GM21723 (cell line): ENCODE measurements around the gene EVX2.

Experiments
- ATAC-seq: cut with Tn5 transposase; IDR thresholded peaks from one replicate; pipeline ENCODE4 v1.9.1; 2021; ENCODE audit warnings: mild to moderate bottlenecking, moderate library complexity; ENCODE audit not compliant: unreplicated experiment

Gene EVX2

GRCh38 chr2:176096986-176097819 lies 13.4 kb upstream of the EVX2 start:
- peak; percentile 89 for ATAC-seq

DNA sequence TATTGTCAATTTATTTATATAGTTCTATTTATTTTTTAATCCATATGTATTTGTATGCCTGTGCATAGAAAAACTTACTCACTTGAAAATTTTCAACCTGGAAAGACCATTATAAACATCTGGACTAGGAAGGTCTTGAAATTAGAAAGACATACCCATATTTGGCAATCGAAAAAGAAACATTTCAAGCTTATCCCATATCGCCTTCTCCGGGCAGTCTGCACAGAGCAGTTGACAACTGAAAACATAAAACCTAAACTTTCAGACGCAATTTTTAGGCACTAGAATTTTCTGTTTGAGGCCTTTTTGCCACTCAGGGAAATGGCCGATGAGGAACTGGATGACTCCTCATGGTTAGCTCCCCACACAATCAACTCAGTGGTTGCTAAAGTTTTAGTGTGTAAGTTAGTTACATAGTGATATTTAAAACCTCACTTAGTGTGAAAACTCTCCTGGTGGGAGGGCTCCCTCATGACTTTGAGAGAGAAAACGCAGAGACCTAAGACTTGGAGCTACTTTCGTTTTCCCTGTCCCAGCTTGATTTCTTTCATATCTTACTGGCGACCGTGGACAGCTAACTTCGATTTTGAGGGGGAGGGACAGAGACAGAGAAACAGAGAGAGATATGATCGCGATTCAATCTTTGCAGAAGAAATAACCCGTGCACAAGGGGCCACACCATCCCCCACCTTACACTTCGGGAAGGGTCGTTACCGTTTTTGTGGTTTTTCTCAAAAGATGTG lies 12.7 kb upstream of the EVX2 start:
- ATAC-seq, result no peak

GRCh38 chr2:176095421-176095820 lies 11.7 kb upstream of the EVX2 start:
- ATAC-seq, result no peak

DNA sequence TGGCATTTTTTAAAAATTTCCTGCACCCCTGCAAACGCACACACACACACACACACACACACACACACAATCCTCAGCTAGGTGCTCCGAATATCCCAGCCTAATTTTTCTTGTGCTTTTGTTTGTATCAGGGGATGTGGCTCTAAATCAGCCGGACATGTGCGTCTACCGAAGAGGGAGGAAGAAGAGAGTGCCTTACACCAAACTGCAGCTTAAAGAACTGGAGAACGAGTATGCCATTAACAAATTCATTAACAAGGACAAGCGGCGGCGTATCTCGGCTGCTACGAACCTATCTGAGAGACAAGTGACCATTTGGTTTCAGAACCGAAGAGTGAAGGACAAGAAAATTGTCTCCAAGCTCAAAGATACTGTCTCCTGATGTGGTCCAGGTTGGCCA lies 10.6 kb upstream of the EVX2 start:
- ATAC-seq, result no peak

GRCh38 chr2:176093898-176094249 lies 10.1 kb upstream of the EVX2 start:
- ATAC-seq, result no peak

- no peak for ATAC-seq
Measured at GRCh38 chr2:176093145-176093897, 9.6 kb upstream of the EVX2 start.

DNA sequence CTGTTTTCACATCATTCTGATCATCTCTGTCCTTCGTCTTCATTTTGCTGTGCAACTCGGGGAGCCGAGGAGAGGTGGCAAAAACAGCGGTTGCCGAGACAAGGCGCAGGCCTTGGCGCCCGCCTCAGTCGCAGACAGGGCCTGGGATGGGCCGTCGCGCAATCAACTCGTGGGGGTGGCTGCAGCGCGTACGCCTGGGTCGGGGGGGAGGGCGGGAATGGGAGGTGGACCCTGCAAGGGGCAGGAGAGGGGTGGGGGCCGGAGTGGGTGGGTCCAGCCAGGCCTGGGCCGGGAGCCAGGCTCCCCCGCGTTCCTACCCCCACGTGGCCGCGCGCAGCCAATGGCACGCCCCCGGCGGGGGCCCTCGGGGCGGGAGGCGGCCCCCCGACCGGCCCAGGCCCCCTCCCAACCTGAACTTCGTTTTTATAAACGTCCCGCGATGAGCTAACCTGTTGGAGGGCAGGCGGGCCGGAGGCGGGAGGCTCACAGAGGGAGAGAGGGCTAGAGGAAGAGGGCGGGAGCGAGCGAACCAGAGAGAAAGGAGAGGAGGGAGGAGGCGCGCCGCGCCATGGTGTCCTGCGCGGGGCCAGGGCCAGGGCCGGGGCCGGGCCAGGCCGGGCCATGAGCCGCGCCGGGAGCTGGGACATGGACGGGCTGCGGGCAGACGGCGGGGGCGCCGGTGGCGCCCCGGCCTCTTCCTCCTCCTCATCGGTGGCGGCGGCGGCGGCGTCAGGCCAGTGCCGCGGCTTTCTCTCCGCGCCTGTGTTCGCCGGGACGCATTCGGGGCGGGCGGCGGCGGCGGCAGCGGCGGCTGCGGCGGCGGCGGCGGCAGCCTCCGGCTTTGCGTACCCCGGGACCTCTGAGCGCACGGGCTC lies 8.7 kb upstream of the EVX2 start, which contains the start of gene HOXD13:
Gene HOXD13, plus strand, starts transcription at position 452 of the 875 bp plus-strand sequence. Its CDS starts 170 bp downstream, at position 622.
- no peak for ATAC-seq

DNA sequence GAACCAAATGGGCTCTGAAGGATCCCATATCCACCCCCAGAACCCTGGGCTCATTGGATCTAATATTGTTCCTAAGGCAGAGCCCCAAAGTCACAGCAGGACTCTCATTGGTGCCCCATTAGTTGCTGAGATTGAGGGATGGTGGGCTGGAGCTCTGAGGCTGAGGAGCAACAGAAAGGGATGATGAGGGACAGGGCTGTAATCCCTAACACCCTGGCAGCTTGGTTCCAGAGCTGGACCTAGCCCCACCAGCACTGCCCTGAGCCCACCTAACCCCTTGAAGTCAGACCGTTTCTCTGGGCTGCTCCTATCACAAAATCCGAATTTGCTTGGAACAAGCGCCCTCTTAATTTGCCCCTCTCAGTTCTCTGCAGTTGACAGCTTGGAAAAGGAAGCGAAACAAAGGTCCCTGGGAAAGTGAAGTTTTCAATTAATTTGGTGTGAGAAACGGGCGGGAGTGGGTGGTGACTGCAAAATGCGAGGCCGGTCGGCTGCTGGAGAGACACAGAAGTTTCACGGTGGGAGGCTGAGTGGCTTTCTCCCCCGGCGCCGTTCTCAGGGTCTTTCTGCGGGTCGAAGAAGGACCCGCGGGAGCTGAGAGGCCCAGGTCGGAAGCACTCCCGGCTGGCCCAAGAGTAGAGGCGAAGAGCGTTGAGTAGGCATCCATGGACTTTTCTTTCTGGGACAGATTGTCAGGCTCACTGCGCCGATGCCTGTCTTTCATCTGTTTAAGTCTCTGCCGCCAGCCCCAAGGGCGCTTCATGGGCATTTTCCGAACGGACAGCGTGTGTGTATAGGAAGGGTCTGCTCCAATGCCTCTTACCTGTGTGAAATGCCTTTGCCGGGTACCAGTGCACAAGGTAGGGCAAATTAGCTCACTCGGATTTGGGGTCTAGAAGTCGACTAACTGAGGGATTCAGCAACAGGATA lies 7.8 kb upstream of the EVX2 start:
- no peak for ATAC-seq

DNA sequence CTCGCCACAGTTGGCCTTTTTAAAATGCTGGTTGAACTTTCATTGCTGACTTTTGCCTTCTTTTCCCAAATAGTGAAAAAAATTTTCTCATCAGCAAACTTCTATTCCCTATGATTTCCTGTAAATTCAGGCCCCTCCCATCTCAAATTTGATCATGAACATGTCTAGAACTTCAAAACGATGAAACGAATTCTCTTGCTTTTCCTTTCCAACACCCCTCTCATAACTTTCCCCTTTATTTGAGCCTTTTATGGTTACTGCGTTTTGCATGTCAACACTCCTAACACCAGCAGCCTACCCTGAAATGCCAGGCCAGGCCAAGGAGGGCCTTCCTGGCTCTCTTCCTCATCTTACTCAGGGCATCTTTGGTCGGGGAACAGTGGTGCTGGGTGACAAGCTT lies 7.1 kb upstream of the EVX2 start:
- no peak for ATAC-seq

DNA sequence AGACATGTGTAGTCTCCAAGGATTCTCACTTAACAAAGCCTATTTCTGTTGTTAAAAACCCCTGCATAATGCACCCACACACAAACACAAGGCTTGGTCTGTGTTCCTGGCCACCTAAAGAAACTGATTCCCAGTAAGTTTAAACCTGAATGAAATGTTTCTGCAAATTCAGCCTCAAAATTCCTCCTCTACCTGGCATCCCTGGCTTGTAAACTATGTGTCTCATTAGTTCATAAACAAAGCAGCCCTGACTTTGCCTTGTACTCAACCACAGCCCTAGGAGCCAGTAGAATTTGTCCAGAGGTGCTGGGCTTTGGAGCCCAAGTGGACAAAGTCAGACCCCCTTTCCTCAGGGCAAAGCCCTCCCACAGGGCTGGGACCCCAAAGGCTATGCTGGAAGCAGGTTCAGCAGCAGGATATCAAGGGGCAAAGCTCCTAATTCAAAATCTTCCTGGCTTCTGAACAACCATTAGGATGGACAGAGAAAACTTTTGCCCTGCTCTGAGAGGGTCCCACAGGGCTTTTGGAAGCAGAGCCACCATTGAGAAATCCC lies 6.2 kb upstream of the EVX2 start:
- ATAC-seq, result no peak

DNA sequence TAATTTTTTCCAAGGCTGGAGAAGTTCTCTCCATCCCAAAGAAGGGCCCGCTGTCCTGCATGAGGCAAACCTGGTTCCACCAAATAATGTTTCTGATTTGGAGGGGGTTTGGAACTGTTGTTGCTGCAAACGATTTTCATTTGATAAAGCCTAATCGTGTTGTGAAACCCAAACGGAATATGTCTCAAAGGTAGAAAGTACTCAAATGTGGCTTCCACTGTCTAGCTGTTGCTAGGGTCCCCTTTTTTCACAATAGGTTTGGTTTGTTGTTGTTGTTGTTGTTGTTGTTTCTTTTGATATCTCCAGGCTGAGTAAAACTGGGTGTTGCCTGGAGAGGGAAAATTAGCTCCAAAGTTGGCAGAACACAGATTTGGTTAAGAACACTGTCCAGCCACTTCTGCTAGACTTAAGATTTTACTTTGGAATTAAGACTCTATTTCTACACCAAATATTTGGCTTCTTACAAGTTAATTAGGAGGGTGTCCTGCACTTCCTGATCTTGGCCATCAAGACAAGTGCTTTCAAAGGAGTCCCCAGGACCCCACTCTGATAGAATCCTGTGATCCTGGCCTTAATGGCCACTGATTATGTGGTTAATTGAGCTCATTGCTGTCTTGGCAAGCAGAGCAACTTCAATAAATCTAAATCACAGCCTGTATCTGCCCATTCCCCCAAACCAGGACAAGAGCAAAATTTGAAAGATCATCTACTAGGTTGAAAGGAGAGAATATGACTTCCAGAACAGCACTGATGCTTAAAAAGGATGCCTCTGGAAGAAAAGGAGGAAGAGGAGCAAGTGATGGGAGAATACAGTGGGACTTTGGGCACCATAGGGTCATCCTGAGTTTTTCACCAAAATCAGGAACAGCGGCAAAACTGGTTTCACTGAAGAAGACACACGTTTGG lies 5.4 kb upstream of the EVX2 start:
- no peak for ATAC-seq

- no peak for ATAC-seq
Measured at GRCh38 chr2:176088048-176088936, 4.5 kb upstream of the EVX2 start.

- ATAC-seq, result no peak
Measured at GRCh38 chr2:176087330-176088047, 3.7 kb upstream of the EVX2 start.

GRCh38 chr2:176085861-176086771 lies 2.4 kb upstream of the EVX2 start:
- ATAC-seq, result no peak

DNA sequence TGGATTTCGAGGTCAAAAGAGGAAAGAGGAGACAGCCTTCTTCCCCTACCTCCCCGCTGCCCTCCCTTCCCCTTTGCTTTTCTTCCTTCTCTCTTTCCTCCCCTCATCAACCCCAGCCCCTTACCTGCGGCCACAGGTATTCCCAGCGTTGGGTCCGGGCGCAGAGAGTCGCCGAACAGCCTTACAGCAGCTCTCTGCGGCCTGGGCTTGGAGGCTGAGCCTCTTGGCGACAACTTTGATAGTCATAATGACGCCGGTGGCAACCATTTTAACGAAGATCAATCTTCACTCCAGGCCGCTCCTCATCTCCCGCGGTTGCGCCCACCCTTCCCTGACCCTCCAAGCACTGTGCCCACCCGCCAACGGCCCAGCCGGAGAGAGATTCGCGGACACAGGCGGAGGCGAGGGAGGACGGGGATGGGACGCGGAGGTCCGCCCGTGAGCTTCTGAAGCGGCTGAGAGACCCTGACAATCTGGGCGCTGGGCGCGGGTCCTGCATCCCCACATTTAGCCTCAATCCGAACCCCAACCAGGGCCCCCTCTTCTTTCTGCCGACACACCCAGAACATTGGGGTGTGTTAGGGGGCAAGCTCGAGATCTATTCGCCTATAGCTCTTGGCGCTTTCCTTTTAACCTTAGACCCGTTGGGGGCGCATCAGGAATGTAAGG lies 1.5 kb upstream of the EVX2 start:
- no peak for ATAC-seq
